Iris pigment epithelial cell (primary cell): ENCODE data around the gene CCNT2.
"Not testable (repeated sequence)": the region's sequence is repeated elsewhere in the genome, so short reads cannot be mapped to it uniquely, and the experiment has no call there.

Source experiments
- DNase-seq: peaks from one replicate; pipeline ENCODE4 v3.0.0-alpha.2; 2011; ENCODE audit warnings: low read depth

The CCNT2 gene

DNA sequence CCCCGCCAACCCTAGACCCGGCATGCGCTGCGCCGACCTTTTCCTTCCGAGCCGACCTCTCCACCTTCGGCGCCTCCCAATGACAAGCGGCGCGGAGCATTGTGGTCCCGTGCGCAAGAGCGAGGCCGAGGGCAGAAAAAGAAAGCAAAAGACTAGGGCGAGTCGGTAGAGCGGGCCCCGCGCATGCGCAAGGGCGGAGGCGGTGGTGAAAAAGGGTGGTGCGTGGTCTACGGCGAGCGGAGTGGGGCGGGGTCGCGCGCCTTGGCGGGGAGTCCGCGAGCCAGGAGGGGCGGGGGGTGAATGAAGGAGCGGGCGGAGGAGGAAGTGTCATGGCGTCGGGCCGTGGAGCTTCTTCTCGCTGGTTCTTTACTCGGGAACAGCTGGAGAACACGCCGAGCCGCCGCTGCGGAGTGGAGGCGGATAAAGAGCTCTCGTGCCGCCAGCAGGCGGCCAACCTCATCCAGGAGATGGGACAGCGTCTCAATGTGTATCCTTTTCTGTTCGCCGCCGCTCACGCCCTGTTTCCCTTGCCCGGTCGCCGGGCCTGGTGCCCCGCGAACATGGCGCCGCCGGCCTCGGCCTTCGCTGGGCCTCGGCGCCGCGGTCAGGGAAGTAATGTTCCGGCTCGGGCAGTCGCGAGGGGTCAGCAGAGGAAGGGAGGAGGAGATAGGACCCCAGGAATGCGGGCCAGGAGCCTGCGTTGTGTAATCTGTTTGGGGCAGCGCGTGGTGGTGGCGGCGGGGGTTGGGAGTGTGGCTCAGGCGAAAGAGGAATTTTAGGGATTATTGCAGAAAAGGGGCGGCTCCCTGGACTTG lies at the start of gene CCNT2:
Gene CCNT2 (plus strand): TSS at position 297 of the 815 bp plus-strand sequence. CDS start 33 bp downstream, at position 330.
- DNase-seq: peak; percentile 99

DNA sequence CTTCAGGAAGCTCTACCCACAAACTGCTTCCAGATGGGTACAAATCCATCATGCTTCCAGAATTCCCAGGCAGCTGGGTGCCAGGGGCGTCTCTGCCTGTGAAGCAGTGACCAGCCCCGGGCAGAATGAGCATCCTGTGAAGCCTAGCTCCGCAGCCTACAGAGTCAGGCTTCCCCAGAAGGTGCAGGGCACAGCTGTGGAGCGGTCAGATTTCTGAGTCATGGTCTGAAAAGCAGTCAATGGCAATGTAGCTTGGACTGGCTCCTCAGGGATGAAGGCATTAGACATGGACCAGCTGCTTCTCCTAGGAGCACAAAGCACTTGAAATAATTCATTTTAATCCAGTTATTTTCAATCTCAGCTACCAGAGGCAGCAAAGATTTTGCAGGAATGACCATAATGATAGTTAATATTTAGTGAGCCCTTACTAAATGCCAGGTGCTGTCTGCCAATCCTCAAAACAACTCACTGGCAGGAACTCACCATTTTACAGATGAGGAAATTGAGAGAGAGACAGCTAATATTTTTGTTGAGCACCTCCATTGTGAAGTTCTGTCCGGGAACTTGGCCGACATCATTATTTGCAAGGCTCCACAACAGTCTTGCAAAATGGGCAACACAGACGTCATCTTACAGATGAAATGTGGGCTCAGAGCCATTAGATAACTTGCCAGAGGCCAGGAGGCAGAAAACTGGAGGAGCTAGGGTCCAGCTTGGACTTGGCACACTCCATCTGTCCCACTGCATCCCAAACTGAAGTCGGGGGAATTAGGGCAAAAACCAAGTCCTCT lies 48.5 kb upstream of the CCNT2 start:
- DNase-seq: no peak

DNA sequence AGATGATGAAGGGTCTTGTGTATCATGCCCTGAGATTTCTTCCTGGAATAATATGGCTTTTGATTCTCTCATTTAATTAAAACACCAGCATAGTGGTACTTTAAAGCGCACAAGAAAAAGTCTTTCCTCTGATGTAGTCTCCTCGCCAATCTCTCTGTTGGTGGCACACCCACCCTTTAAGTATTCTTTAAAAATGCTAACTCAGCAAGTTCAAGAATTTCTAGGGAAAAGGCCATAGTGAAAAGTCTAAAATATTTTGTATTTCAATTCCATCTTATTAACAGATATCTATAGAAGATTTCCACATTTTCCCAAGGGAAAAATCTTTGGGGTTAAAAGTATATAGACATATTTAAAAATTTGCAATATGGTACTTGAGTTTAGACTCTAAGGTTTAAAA lies 45.5 kb upstream of the CCNT2 start:
- DNase-seq: no peak

DNA sequence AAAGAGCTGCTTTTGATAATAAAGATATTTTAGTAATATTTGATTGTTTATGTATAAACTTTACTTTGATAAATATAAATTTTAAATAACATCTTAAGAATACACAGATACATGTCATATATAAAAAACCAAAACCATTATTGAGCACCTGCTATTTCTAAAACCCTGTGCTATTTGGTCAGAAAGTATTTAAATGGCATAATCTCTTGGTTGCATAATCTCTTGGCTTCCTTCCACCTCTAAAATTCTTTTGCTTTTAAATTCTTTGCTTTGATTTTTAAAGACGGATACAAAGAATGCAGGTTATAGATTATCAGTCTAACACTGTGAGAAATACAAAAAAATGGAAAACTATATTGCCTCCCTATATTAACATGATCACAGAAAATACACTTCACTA lies 43.3 kb upstream of the CCNT2 start:
- DNase-seq: peak; percentile 42

DNA sequence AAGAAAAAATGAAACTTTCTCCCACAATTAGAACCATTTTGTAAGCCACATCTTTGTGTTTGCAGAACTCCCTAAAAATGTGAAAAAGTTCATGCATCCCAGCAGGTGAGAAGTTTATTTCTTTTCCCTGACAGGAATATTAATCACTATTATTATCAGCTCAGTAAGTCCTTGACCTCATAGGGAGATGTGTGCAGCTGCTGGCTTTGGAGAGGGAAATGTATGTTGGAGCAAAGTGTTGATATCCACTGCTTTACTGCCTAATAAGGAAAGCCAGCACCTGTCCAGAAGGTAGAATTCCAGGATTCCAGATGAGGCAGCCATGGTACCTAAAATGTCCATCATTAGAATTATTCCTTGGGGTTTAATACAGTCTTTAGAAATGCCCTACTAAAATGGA lies 35.8 kb upstream of the CCNT2 start:
- DNase-seq: no peak

DNA sequence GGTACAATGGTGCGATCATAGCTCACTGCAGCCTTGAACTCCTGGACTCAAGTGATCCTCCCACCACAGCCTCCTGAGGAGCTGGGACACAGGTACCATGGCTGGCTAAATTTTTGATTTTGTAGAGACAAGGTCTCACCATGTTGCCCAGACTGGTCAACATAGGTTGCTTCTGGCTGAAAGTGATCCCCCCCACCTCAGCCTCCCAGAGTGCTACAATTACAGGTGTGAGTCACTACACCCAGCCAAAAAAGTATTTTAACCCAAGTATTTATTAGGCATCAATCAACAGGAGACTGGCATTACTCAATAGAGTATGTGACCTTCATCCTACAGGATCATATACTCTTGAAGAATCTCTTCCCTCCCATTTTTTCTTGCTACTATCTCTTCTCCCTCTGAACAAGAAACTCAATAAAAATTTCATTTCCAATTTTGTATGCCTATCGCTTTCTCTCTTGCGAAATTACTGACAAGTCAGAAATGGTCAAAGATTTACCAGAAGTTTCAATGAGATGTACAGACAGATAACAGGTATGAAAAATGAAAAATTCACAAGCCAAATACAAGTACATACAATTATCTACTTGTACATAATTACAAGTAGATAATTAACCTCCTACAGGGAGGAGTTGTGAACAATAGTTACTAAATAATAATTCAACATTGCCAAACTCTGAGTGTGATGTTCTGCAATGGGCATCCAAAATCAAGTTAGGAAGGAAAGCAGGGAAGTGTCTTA lies 34.9 kb upstream of the CCNT2 start:
- no peak for DNase-seq

DNA sequence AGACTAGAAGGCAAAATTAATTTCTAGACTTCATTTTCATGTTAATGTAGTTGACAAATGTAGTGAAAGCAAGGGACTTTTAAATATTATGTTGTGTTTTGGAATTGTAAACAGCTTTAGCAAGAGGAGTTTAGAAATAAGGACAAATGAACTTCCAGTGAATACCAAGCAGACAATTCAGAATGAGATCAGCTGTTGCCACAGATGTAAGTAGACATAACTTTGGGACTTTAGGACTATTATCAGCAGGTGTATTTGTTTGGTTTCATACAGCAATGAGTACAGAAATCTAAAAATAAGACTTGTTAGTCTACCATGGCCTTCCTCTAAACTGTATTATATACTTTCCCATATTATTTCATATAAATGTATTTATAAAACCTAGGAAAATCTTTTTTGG lies 34.2 kb upstream of the CCNT2 start:
- DNase-seq: no peak

DNA sequence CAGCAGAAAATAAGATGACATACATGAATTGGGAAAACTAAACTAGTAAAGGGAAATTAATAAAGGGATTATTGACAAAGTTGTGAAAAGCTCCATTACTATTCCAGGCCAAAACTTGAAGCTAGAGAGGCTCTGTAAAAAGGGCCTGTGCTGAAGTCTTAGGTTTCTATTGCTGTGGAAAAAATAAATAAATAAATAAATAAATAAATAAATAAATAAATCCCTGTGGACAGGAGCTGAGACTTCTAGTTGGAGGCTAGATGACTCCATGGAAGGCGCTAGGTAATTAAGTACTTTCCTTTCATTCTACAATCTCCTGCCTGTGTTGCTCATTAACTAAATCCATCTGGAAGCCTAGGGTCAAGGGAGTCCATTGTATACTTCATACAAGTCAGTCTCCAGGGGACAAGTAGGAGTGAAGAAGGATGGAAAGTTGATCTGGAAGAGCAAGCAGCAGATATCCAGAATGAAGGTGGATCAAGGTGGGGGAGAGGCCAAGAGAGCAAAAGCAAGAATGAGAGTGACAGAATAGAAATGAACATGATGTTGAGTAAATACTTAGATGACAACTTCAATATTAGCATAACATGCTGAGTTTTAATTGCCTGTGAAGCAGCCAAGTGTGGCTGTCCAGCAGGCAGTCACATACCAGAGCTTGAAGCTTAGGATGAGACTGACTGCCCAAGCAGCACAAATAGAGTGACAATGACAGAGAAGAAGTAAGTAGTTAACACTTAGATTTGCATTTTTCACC lies 26.2 kb upstream of the CCNT2 start:
- DNase-seq: no peak

DNA sequence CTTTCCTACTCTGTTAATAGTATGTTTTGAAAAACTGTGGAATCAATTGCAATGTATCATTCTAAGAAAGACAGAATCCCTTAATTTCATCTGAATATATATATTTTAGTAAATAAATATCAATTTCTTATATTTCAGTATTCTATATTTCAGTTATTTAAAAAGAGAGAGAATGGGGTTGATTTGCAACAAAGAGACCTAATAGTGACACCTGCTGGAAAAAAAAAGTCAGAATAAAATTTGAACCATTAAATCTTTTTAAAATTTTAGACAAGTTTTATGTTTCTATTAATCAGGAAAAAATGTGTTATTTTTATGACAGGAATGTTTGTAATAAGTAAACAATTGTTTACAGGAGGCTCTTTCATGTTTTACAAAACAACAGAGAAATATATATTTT lies 20.7 kb upstream of the CCNT2 start:
- DNase-seq: peak; percentile 21

DNA sequence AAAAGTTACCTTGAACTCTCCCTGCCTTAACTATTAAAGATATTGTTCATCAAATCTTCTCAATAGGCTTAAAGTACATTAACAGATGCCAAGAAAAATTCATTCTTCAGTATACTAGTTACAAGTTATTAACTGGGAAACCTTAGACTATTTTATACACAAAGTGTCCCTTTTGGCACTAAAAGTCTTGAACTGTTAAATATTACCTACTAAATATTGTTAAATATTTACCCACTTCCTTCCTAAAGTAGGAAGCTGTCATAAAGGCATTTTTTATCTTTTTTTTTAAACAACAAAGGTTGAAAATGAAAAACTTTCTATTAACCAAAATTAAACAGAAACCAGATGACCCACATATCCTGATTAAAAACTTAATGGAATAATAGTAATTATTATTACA lies 19.4 kb upstream of the CCNT2 start:
- no peak for DNase-seq

DNA sequence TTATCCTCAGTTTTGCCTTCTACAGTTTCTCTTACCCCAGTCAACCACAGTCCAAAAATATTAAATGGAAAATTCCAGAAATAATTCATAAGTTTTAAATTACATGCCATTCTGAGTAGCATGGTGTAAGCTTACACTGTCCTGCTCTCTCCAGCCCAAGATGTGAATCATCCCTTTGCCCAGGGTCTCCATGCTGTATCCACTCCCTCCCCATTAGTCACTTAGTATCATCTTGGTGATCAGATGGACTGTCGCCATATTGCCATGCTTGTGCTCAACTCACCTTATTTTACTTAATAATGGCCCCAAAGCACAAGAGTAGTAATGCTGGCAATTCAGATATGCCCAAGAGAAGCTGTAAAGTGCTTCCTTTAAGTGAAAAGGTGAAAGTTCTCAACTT lies 18.5 kb upstream of the CCNT2 start:
- peak; percentile 81 for DNase-seq

DNA sequence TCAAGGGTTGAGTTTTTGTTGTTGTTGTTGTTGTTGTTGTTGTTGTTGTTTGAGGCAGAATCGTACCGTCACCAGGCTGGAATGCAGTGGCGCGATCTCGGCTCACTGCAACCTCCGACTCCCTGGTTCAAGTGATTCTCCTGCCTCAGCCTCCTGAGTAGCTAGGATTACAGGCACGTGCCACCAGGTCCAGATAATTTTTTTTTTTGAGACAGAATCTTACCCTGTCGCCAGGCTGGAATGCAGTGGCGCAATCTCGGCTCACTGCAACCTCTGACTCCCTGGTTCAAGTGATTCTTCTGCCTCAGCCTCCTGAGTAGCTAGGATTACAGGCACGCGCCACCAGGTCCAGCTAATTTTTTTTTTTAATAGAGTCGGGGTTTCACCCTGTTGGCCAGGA lies 14.9 kb upstream of the CCNT2 start:
- not testable (repeated sequence) for DNase-seq

DNA sequence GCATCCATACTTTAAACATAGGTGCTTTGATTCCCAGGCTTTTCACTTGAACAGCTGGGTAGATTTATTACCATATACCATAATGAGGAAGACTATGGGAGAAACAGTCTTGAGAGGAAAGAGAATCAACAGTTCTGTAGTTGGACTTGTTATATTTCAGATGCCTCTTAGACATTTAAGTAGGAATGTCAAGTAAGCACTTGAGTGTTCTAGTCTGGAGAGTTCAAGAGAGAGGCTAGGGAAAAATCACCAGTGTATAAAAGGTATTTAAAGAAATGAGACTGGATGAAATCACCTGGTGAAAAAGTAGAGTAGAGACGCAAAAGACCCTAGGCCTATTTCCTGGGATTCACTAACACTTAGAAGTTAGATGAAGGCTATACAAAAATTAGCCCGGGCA lies 13.5 kb upstream of the CCNT2 start:
- no peak for DNase-seq

DNA sequence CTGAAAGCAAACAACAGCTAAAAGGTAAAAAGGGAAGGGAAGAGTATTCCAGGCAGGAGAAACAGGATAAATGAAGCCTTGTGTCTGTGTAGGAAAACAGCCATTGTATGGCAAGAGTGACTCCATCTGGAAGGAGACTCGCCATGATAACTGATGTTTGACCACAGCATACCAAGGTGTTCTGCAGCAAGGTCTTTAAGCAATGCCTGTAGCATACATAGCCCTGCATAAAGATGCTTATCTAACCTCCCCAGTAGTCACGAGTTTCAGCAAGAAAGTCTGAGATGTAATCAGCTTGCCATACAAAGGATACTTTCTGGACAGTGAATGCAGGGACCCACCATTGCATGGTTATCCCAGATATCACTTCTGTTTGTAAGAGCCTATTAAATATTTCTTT lies 11.9 kb upstream of the CCNT2 start:
- no peak for DNase-seq

DNA sequence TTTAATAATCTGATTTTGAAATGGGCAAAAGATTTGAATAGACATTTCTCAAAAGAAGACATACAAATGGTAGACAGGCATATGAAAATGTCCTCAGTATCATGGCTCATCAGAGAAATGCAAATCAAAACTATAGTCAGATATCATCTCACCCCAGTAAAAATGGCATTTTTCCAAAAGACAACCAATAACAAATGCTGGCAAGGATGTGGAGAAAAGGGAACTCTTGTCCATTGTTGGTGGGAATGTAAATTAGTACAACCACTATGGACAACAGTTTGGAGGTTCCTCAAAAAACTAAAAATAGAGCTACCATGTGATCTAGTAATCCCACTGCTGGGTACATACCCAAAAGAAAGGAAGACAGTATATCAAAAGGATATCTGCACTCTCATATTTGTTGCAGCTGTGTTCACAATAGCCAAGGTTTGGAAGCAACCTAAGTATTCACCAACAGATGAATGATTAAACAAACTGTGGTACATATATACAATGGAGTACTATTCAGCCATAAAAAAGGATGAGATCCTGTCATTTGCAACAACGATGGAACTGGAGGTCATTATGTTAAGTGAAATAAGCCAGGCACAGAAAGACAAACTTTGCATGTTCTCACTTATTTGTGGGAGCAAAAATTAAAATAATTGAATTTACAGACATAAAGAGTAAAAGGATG lies 11.0 kb upstream of the CCNT2 start:
- DNase-seq: not testable (repeated sequence)

DNA sequence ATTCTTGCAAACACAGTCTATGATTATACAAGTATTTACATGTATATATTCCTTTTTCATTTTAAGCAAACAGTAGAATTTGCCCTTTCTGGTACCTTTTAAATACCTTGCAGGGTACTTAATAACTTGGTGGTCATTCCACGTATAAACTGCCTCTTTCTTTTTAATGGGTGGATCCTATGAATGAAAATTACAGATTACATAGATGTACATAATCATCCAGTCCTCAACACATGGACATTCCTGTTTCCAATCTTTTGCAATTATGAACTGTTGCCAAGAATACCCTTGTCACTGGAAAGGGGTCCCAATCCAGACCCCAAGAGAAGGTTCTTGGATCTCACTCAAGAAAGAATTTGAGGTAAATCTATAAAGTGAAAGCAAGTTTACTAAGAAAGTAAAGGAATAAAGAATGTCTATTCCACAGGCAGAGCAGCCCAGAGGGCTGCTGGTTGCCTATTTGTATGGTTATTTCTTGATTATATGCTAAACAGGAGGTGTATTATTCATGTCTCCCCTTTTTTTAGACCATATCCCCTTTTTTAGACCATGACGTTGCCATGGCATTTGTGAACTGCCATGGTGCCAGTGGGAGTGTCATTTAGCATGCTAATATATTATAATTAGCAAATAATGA lies 7.7 kb upstream of the CCNT2 start:
- DNase-seq: no peak

DNA sequence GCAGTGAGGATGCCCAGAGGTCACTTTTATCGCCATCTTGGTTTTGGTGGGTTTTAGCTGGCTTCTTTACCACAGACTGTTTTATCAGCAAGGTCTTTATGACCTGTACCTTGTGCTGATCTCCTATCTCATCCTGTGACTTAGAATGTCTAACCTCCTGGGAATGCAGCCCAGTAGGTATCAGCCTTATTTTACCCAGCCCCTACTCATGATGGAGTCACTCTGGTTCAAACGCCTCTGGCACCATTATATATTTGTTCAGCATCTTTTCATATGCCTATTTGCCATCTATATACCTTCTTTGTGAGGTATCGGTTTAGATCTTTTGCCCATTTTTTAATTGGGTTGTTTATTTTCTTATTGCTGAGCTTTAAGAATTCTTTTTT lies 7.2 kb upstream of the CCNT2 start:
- DNase-seq: no peak

DNA sequence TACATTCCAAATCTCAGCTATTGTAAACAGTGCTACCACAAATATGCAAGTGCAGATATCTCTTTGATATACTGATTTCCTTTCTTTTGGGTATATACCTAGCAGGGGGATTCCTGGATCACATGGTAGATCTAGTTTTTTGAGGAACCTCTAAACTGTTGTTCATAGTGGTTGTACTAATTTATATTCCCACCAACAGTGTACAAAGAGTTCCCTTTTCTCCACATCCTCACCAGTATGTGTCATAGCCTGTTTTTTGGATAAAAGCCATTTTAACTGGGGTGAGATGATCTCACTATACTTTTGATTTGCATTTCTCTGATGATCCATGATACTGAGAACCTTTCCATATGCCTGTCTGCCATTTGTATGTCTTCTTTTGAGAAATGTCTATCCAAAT lies 6.3 kb upstream of the CCNT2 start:
- DNase-seq: peak; percentile 76

DNA sequence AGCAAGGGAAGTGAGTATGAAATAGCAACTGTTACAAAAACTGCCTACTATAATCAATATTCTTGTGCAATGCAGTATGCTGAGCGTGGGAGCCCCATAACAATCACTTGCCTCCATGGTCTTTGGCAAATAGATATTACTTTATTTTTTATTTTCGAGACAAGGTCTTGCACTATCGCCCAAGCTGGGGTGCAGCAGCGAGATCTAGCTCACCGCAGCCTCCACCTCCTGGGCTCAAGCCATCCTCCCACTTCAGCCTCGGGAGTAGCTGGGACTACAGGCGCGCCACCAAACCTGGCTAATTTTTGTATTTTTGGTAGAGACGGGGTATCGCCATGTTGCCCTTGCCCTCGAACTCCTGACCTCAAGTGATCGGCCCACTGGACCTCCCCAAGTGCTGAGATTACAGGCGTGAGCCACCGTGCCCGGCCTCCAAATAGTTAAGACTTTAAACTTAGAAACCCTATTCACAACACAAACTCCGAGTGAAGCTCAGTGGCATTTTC lies 1.2 kb upstream of the CCNT2 start:
- no peak for DNase-seq

DNA sequence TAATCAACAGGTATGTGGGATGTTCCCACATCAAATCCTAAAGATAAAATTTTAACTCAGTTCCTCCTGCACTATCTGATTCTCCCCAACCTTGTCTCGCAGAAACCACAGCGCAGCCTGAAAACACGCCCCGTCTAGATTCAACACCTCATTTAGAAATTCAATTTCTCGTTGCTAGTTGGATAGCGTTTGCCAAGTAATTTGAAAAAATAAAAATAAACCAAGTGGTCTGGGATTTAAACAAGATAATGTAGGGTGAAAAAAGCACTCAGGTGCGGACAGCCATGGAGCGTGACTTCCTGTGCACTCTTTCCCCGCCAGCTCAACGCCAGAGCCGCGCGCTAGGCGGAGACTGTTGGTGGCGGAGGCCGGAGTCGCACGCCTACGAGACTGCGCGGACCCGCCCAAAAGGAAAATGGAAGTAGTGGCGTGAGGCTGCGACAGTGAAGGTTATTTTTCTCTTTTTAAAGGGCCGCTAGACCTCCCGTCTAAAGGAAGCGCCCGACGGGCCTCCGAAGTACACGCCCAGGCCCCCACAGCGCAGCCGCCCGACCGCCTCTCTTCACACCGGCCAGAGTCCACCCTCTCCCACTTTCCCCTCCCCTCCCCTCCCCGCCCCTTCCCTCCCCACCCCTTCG lies 615 bp upstream of the CCNT2 start:
- no peak for DNase-seq
